Neural cell (in vitro differentiated cells): ENCODE measurements around the gene VCP.

Source experiments
- EZH2 ChIP-seq: fragments of 200-600, 300-800 bp; shearing (Covaris generic), sonication (generic); IDR thresholded peaks from 2 replicates; pipeline ENCODE4 v1.6.1; 2014; ENCODE audit warnings: antibody characterized with exemption, low read length, borderline replicate concordance, mild to moderate bottlenecking; ENCODE audit not compliant: insufficient read depth, poor library complexity, severe bottlenecking
- RAD21 ChIP-seq: fragments of 450-650 bp; conservative IDR thresholded peaks from 2 replicates; pipeline ENCODE4 v1.6.1; 2014; ENCODE audit warnings: antibody characterized with exemption, mild to moderate bottlenecking, moderate library complexity
- TF ChIP-seq, protein P1 (sequence below): fragments of 450-650 bp; IDR thresholded peaks from 2 replicates; pipeline ENCODE4 v1.5.1; 2014; ENCODE audit warnings: antibody characterized with exemption, mild to moderate bottlenecking, moderate library complexity; ENCODE audit not compliant: poor library complexity, severe bottlenecking

DNA sequence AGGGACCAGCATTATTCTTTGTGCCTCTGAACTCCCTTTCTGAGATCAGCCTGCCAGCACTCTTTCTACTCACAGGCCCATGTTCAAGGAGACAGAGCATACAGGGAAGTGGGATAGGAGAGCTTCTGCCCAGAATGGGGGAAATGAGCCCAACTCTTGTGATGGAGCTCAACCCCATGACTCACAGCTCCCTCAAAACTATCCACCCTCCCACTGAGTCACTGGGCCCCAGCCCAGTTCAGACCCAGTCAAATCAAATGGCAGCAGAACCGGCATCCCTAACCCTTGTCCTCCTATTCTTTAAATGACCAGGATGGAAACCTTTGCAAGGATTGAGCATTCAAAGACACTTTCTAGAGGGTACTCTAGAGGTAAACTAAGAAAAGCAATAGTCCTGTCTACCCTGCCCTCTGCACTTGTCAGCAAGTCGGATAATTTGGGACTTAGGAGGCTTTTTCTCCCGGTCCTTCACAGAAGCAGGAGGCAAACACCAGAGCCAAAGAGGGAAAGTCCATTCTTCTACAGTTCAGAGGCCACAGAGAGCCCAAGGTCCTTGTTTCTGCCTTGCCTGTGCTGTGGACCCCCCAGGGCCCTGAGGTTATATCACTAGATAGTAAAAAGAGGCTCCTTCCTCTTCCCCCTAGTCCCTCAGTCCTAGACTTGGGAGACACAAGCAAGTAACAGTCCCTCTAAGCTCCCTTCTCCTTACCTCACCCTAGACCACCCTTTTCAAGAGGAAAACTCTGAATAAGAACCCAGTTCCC lies 40.0 kb upstream of the VCP start:
- TF ChIP-seq, protein P1, sequence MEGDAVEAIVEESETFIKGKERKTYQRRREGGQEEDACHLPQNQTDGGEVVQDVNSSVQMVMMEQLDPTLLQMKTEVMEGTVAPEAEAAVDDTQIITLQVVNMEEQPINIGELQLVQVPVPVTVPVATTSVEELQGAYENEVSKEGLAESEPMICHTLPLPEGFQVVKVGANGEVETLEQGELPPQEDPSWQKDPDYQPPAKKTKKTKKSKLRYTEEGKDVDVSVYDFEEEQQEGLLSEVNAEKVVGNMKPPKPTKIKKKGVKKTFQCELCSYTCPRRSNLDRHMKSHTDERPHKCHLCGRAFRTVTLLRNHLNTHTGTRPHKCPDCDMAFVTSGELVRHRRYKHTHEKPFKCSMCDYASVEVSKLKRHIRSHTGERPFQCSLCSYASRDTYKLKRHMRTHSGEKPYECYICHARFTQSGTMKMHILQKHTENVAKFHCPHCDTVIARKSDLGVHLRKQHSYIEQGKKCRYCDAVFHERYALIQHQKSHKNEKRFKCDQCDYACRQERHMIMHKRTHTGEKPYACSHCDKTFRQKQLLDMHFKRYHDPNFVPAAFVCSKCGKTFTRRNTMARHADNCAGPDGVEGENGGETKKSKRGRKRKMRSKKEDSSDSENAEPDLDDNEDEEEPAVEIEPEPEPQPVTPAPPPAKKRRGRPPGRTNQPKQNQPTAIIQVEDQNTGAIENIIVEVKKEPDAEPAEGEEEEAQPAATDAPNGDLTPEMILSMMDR: no peak
- TF ChIP-seq EZH2 (no peak), RAD21 (no peak)
